HG03064 (cell line): ENCODE measurements around the gene ROR1.
A peak's percentile ranks its signal among the peaks of the same experiment; 100 is the strongest.
"Not testable (repeated sequence)": the region's sequence is repeated elsewhere in the genome, so short reads cannot be mapped to it uniquely, and the experiment has no call there.

Experiments
- ATAC-seq: cut with Tn5 transposase; IDR thresholded peaks from one replicate; pipeline ENCODE4 v1.9.1; 2021; ENCODE audit warnings: low read depth; ENCODE audit not compliant: unreplicated experiment

Gene ROR1

GRCh38 chr1:64187646-64188045 is 413.8 kb downstream of the ROR1 start:
- ATAC-seq: no peak

DNA sequence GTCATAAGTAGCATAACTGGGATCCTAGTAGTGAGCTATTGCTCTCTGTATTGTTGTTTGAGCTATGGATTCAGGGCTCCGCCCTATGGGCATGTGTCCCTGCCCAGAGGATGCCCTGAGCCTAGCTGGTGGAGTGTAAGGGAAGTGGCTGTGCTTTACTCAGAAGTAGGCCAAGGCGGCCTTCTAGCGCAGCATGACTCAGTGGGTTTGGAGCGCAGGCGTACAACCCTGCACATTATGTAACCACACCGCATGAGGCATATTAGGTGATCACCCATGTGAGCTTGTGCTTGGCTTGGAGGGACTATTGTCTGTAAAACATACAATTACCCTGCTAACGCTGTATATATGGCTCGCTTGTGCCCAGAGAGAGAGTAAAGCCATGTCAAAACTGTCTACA is 418.5 kb downstream of the ROR1 start:
- no peak for ATAC-seq

- ATAC-seq: no peak
Measured at GRCh38 chr1:64194168-64195080, 420.6 kb downstream of the ROR1 start.

DNA sequence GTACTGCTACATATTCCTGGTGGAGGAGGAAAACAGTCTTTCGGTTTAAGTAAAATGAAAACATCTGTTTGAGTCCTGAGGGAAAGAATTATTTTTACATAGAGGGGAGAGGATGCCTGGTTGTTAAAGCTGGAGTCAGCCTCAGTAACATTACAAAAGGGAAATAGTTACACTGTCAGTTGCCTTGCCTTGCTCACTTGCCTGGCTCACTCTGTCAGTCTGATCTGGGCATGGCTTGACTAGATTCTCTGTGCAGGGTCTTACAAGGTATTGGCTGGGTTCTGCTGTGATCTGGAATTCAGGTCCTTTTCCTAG is 421.2 kb downstream of the ROR1 start:
- ATAC-seq: no peak

GRCh38 chr1:64196074-64196870 is 422.5 kb downstream of the ROR1 start:
- ATAC-seq: no peak

- ATAC-seq: no peak
Measured at GRCh38 chr1:64197076-64197475, 423.3 kb downstream of the ROR1 start.

DNA sequence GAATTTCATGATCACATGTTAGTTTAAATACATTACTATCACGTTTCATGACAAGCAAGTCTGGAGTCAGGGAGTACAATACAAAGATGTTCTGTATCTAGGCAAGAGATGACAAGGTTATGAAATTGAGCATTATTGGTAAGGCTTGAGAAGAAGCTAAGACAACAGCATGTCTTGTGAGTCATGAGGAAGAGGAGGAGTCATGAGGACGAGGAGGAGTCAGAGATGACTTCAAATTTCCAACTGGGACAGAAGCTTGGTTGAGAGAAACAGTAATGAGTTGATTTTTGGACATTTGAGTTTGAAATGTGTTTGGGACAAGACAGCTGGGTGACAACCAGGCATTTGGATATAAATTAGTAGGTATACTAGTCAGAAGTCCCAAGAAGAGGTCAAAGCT is 425.3 kb downstream of the ROR1 start:
- no peak for ATAC-seq

- no peak for ATAC-seq
Measured at GRCh38 chr1:64200064-64200463, 426.2 kb downstream of the ROR1 start.

GRCh38 chr1:64203420-64203819 is 429.6 kb downstream of the ROR1 start, which contains the start of gene UBE2U:
TSS of gene UBE2U (plus strand) at chr1:64203623. CDS start at chr1:64204051, 428 bp downstream.
- no peak for ATAC-seq

GRCh38 chr1:64209221-64209620 is 435.4 kb downstream of the ROR1 start:
- no peak for ATAC-seq

DNA sequence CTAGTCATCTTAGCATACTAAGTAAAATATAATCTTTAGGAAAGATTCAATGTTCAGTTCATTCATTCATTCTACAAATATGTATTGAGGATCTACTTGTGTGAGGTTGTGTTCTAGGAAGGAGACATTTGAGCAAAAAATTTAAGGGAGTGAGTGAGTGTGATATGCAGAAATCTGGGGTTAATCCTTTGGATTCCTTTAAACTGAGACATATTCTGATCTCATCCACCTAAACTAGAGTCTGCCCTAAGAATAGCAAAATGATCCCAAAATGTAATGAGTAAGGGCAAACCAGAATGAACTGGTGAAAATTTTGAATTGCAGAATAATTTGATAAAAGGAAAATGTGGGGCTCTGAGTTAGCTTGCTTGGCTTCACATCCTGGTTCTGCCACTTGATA is 438.2 kb downstream of the ROR1 start:
- ATAC-seq: no peak

DNA sequence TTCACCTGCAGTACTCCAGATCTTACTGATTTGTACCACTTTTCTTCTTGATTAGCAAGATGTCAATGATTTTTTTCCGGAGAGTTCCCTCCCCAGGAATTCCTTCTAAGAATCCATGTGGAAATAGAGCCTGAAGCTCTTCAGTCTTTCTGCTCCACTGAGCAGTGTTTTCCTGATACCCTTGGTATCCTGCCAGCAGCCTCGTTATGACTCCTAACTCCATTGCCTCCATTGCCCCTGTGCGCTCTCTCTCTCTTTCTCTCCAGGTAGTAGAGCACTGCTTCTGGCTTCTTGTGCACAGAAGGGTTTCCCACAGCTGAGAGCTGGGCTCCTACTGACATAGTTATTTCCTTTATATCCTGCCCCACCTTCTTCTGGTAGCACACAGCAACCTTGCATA is 441.8 kb downstream of the ROR1 start:
- ATAC-seq: no peak

GRCh38 chr1:64220241-64220640 is 446.4 kb downstream of the ROR1 start:
- no peak for ATAC-seq

DNA sequence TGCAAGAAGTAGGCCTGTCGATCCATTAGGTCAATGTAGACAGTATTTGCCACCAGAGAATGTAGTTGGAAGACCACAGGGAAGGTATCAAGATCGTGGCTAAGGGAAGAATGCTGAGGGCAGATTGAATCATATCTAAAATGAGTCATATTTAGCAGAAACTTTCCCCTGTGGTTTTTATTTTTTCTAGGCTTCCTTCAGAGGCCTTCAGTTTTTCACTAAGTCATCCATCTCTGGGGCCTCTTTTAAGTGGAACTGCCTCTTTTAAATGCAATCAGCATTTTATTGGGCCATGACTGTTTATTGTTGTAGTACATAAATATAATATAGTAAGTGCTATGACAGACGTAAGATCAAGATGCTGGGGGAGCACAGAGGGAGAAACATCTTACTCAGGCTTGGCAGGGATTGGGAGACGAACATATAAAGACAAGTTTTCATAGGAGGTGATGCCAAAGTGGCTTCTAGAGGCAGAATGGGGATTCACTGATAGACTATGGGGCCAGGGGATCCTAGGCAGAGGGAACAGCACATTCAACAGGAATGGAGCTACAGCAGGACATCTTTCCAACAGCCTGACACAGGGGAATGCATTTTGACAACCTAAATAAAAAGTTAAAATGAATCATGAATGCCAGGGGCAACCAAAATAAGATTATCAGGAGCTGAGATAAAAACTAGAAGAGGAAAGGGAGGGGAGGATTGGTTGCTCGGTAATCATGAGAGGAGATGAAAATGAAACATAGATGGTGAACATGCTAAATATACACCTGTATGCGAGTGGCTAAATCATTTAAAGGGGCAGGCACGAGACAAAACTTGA is 449.7 kb downstream of the ROR1 start:
- ATAC-seq: peak; percentile 63

GRCh38 chr1:64224236-64224635 is 450.4 kb downstream of the ROR1 start:
- not testable (repeated sequence) for ATAC-seq

- no peak for ATAC-seq
Measured at GRCh38 chr1:64228167-64228957, 454.5 kb downstream of the ROR1 start.

GRCh38 chr1:64229307-64229706 is 455.5 kb downstream of the ROR1 start:
- ATAC-seq: no peak
